Muscle of arm (tissue), 12 donors: ENCODE results near the gene ZNF536. TPM values are rescaled to one million over a fixed set of nuclear protein-coding genes. Genes with fewer than 3 reads are reported as not detected.

Source experiments
- DNase-seq: peaks from one replicate; pipeline ENCODE4 v3.0.0-alpha.2; 2013
- polyA plus RNA-seq, 12 donors: library from polyadenylated mRNA; unstranded; fragments of 120-200 nt; gene quantifications; one replicate each; pipeline ENCODE4 v1.2.1, GENCODE V29; 2013; ENCODE audit not compliant: insufficient read length in 12 of 12

Gene ZNF536
- polyA plus RNA-seq, 12 donors = 2.1 to 9.3 (median 2.9) TPM; not detected in 1

DNA sequence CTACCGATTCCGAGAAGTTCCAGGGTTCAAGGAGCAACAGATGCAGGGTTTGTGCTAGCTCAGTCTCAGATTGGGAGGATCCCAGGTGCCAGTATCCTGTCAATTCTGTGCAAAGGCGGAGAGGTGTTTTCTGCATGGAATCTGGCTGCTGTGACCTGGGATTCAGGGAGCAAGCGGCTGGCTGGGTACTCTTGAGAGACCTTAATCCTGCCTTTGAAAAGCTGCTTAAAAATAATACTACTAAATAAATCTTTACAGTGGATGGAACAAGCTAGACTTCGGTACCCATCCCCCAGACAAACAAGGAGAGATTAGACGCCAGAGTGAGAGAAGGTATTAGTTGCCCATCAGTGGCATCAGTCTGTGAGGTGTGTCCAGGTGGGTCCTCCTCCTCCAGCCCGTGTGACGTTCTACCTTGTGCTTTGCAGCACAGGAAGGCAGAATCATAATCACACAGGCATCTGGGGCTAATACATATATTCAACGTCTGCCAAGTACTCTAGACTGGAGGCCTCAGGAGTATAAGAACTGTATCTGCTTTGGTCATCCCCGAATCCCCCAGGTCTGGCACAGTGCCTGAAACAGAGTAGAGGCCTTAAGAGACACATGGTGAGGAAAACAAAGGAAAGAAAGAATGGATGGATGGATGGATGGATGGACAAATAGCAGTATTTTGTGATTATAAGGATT, 230.6 kb downstream of the ZNF536 start:
- DNase-seq = no peak

- no peak for DNase-seq
Observed at GRCh38 chr19:30604657-30605056, 232.5 kb downstream of the ZNF536 start.

DNA sequence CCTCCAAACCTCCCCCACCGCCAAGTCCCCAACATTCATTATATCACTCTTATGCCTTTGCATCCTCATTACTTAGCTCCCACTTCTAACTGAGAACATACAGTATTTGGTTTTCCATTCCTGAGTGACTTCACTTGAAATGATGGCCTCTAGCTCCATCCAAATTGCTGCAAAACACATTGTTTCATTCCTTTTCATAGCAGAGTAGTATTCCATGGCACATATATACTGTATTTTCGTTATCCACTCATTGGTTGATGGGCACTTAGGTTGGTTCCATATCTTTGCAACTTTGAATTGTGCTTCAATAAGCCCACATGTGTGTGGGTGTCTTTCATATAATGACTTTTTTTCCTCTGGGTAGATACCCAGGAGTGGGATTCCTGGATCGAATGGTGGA, 233.1 kb downstream of the ZNF536 start:
- no peak for DNase-seq

- no peak for DNase-seq
Observed at GRCh38 chr19:30606114-30607050, 234.2 kb downstream of the ZNF536 start.
